ENCODE data around the gene ABHD12.
A peak's percentile ranks its signal among the peaks of the same experiment; 100 is the strongest.

The ABHD12 gene

GRCh38 chr20:25376236-25376635 is 14.4 kb downstream of the ABHD12 start:
- ChIA-PET CTCF (interaction anchor here (0.6 to 0.7 kb wide), 2 partner anchors 28 to 371 kb away, joined by 4 to 5 read pairs; no protein-coding TSS in a partner anchor), POLR2A (ENCODE audit: low non-redundant PET) (no interaction called here)
- no peak for DNase-seq (ENCODE audit: low spot score)
- H3K27ac ChIP-seq: no peak overlapping the region
- no peak for TF ChIP-seq CTCF (conservative IDR thresholded peaks at IDR 0.05; ENCODE audit: low read depth)

- H3K27ac ChIP-seq: no peak overlapping the region
- POLR2A ChIA-PET (ENCODE audit: low non-redundant PET): no interaction called here
- DNase-seq (ENCODE audit: low spot score): no peak
- TF ChIP-seq CTCF (conservative IDR thresholded peaks at IDR 0.05; ENCODE audit: low read depth): no peak
- CTCF ChIA-PET: no interaction called here
These were observed 15.8 kb downstream of the ABHD12 start for GRCh38 chr20:25374842-25375241.

- H3K27ac ChIP-seq: no peak overlapping the region
- CTCF ChIA-PET: no interaction called here
- TF ChIP-seq CTCF (conservative IDR thresholded peaks at IDR 0.05; ENCODE audit: low read depth): no peak
- POLR2A ChIA-PET (ENCODE audit: low non-redundant PET): no interaction called here
- DNase-seq (ENCODE audit: low spot score): peak; percentile 35
These were observed 17.9 kb downstream of the ABHD12 start for GRCh38 chr20:25372584-25373336.

GRCh38 chr20:25369971-25370370 is 20.7 kb downstream of the ABHD12 start:
- POLR2A ChIA-PET (ENCODE audit: low non-redundant PET): no interaction called here
- CTCF ChIA-PET: interaction anchor here (0.6 to 0.7 kb wide), 2 partner anchors 85 to 380 kb away, joined by 4 to 6 read pairs; no protein-coding TSS in a partner anchor
- no peak for TF ChIP-seq CTCF (conservative IDR thresholded peaks at IDR 0.05; ENCODE audit: low read depth)
- H3K27ac ChIP-seq: no peak overlapping the region
- DNase-seq (ENCODE audit: low spot score): no peak

GRCh38 chr20:25369529-25369928 is 21.1 kb downstream of the ABHD12 start:
- H3K27ac ChIP-seq: no peak overlapping the region
- TF ChIP-seq CTCF (conservative IDR thresholded peaks at IDR 0.05; ENCODE audit: low read depth): no peak
- CTCF ChIA-PET: interaction anchor here (0.6 to 0.7 kb wide), 2 partner anchors 85 to 381 kb away, joined by 4 to 6 read pairs; no protein-coding TSS in a partner anchor
- POLR2A ChIA-PET (ENCODE audit: low non-redundant PET): no interaction called here
- no peak for DNase-seq (ENCODE audit: low spot score)

GRCh38 chr20:25368976-25369375 is 21.7 kb downstream of the ABHD12 start:
- CTCF ChIA-PET: interaction anchor here (0.7 kb wide), 1 partner anchor 84 kb away, joined by 6 read pairs; no protein-coding TSS in a partner anchor
- POLR2A ChIA-PET (ENCODE audit: low non-redundant PET): no interaction called here
- no peak for DNase-seq (ENCODE audit: low spot score)
- no peak overlapping the region for H3K27ac ChIP-seq
- TF ChIP-seq CTCF (conservative IDR thresholded peaks at IDR 0.05; ENCODE audit: low read depth): no peak

All from RWPE1 (cell line).